HG02623 (cell line): ENCODE measurements around the gene CDR2.
"Not testable (repeated sequence)": the region's sequence is repeated elsewhere in the genome, so short reads cannot be mapped to it uniquely, and the experiment has no call there.

ENCODE experiments used
- ATAC-seq: cut with Tn5 transposase; IDR thresholded peaks from one replicate; pipeline ENCODE4 v1.9.1; 2021; ENCODE audit warnings: moderate library complexity; ENCODE audit not compliant: unreplicated experiment

The CDR2 gene

DNA sequence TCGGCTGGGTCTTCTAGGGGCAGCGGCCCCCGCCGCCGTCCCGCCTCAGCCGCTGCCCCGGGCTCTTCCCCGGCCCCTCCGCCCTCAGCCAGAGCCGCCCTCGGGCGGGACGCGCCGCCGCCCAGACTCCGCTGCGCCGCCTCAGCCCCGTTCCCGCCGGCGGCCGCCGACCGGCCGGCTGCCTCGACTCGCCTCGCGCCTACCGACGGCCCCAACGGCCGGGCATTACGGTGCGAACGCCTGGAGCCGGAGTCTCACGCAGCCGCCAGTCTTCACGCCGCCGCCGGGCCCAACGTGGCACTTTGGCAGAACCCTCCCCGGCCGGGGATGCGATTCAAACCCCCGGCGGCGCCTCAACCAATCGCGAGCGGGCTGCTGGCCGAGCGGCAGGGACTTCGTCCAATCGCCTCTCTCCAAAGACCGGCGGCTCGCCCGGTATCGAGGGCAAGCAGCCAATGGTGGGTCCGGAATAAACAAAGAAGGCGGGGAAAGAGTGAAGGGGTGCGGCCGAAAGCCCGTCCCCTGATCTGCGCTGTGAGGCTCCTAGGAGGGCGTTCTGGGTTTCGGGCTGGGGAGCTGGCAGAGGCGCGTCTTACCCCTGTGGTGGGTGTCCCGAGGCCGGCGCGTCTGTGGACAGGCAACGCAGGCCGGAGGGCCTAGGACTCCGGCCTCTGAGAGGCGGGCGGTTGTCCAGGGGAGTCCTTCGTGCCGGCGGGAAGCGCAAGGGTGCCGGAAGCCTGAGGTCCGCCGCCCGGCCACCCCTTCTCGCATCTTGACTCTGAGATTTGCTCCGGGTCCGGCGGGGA, at the start of gene CDR2:
TSS of gene CDR2 (minus strand) at position 309 of the 806 bp plus-strand sequence. CDS start 310 bp downstream, outside the sequence.
- peak; percentile 88 for ATAC-seq

DNA sequence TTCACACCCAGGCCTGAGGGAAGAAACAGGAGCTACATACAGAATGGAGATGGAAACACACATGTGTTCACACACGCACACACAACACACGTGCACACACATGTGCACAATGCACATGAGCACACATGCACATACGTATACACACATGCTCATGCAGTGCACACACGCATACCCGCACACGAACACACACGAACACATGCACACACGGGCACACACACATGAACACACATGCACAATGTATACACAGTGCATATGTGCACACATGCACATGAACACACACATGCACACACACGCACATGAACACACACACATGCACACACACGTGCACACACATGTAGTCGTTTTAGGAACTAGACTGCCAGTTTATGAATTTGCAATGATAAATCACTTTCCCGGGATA, 49.3 kb upstream of the CDR2 start:
- ATAC-seq: no peak

DNA sequence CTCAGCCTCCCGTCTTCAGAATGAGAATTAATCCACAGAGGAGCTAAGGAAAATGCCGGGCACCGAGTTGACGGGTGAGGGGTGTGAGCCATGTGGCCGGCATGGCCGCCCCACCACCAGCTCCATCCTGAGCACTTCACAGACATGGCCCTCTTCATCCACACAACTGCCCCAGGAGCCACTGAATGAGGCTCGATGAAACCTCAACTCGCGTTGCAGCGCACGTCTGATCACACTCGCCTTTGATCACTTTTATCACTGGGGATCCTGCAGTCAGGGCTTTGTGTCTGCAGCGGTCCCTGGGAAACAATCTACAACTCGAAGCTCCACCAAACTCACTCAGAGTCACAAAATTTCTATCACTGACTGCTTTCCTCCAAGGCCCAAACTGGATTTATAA, 46.7 kb upstream of the CDR2 start:
- no peak for ATAC-seq

DNA sequence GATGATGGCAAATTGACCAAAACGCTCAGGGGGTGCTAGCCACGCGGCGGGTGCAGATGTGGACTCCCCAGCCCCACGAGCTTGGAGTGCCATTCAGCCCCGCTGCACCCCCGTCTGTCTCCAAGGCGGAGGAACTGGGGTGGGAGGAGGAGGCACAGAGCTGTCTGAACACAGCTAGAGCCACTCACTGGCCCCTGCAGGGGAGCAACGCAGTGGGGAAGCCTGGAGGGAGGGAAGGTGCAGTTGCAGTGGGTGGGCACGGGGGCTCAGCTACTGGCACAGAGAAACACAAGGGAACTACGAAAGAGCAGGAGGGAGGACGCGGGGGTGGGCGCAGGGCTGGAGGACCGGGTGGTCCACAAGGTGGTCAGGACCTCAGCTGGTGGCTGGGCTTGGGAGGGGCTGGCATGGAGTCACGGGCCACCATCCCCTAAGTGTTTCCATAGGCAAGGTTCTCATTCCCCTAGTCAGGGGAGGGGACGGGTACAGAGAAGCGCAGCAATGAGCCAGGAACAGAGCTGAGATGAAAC, 46.3 kb upstream of the CDR2 start:
- no peak for ATAC-seq

DNA sequence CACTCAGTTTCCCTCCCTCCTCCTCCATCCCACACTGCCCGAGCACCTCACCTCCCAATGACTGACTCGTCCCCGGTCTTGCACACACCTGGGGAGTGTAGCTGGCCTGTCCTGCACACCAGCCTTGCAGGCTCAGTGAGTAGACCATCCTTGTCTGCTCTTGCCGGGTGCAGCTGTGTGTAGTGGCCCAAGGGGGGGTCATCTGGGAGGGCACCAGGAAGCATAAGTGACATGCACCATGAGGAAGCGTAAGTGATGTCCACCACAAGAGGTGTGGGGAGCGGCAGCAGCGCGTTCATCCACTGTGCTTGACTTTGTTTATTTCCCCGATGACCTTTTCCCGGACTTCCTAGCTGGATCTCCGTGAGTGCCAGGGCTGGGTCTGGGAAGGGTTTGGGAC, 45.5 kb upstream of the CDR2 start:
- no peak for ATAC-seq

DNA sequence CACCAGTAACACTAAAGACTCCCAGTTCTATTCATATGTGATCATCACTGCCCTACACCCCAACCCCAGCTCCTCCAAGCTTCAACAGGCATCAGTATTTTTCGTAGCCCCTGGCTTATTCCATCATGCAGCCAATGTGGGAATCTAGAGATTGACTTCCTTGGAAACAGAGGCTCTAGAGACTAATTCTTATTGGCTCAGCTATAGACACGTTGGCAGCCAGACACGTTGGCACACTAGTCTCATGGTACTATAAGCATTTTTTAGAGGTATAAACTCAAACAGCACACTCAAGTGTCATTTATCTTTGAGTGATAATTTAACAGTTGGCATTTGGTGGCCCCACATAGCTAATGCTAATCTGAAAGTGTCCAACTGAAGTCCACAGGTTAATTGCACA, 44.4 kb upstream of the CDR2 start:
- no peak for ATAC-seq

DNA sequence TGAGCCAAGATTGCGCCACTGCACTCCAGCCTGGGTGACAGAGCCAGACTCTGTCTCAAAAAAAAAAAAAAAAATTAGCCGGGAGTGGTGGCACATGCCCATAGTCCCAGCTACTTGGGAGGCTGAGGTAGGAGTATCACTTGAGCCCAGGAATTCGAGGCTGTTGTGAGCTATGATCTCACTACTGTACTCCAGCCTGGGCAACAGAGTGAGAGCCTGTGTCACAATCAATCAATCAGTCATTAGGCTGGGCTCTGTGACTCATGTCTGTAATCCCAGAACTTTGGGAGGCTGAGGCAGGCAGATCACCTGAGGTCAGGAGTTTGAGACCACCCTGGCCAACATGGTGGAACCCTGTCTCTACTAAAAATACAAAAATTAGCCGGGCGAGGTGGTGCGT, 43.4 kb upstream of the CDR2 start:
- ATAC-seq: not testable (repeated sequence)

DNA sequence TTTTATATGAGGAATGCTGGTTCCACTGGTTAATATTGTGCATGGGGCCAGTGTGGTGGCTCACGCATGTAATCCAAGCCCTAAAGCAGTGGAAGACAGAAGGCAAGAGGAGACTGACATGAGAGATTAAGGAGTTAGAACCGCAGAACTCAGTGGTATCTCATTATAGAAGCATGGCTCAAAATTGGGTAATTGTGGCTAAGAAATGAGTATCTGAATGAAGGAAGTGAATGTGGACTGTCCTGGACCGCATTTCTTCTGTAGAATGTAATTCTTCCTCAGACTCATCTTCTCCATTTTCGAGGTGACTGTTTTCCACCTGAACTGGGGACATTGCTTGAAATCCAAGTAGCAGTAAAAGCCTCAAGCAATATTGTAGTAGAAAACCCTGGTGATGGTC, 42.6 kb upstream of the CDR2 start:
- ATAC-seq: no peak

DNA sequence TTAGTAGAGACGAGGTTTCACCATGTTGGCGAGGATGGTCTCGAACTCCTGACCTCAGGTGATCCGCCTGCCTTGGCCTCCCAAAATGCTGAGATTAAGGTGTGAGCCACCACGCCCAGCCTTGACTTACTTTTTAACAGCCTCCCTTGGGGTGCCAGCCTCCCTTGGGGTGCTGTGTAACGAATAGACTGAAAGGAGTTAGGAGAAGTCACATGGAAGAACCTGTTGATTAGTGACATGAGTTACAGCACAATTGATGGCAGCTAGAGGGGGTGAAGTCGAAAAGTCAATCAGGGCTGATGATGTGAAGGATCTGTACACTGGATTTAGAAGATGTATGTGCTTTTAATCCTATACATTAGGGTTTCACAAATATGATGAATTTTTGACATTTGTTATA, 39.4 kb upstream of the CDR2 start:
- no peak for ATAC-seq

DNA sequence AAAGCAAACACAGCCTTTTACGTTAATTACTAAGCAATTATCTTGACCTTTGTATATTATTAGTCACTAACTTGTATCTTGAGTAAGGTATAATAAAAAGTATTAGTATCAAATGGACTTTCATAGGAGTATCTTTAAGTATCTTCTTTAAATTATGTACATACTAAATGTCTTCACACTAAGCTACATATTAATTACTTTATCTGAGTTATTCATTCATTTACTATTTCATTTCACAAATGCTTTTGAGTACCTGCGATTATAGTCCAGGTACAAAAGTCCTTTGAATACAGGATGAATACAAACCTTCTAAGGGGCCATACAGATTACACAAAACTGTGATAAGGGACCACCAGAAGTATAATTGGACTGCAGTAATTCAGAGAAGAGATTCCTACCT, 33.1 kb upstream of the CDR2 start:
- ATAC-seq: no peak

DNA sequence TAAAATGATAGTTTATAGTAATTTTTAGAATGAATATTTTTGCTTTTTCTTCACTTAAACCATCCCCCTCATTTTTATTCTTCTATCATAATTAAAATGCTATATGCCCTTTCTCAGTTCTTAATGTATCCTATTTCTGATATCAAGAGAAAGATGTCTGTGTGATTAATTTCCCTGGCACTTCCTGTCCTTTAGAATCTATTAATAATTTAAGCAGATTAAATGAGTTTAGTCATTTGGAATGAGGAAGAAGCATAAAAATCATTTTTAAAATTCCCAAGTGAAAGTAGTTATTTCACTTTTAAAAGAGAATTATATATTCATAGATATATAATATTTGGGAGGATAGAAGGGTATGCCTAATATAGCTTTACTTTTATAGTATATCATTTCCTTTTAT, 27.8 kb upstream of the CDR2 start:
- no peak for ATAC-seq

DNA sequence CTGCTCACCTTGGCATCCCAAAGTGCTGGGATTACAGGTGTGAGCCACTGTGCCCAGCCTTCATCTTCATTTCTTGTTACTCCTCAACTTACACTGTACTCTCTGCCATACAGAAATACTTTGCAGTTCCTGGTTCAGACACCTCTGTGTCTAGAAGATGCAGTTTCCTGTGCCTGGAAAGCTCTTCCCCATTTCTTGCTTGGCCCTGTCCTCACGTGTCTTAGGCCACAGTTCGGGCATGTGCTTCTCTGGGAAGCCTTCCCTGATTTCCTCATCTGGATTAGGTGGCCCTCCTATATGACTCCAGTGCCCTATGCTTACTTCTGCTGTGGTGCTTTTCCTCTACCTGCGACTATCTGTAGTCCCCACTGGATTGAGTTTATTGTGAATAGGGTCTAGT, 26.5 kb upstream of the CDR2 start:
- no peak for ATAC-seq

DNA sequence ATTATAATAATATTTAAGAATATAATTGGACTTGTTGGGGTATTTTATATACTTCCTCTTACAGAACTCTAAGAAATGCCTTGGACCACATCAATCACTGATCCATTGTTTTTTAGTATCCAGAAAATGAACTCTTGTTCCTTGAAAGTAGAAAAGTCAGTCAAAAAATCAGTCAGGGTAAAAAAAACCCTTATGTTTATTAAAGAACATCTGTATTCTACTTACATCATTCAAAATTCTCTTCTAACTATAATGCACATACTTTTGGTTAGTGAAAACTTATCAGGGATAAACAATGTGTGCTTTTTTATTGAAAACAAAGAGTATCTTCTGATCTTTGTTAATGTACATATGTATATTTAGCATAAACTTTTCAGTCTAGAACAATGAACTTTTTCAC, 23.5 kb upstream of the CDR2 start:
- ATAC-seq: no peak

DNA sequence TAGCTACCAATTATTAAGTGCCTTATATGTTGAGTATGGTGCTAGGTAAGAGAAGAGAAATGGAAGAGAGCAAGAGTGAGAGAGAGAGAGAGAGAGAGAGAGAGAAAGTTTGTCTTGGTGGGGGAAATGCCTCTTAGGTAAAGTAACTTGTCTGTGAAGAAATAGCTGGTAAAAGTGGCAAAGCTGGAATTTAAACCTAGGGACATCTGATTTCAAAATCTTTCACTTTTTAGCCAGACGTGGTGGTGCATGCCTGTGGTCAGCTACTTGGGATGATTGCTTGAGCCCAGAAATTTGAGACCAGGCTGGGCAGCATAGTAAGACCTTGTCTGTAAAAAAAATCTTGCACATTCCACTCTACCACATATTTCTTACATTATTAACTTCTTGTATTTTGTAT, 23.0 kb upstream of the CDR2 start:
- no peak for ATAC-seq

DNA sequence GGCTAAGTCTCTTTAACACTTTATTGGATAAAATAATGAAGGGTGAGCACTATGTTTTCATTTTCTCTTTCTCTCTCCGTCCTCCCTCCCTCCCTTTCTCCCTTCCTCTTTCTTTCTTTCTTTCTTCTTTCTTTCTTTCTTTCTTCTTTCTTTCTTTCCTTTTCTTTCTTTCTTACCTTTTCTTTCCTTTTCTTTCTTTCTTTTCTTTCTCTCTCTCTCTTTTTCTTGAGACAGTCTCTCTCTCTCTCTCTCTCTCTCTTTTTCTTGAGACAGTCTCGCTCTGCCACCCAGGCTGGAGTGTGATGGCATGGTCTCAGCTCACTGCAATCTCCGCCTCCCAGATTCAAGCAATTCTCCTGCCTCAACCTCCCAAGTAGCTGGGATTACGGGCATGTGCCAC, 21.5 kb upstream of the CDR2 start:
- no peak for ATAC-seq

DNA sequence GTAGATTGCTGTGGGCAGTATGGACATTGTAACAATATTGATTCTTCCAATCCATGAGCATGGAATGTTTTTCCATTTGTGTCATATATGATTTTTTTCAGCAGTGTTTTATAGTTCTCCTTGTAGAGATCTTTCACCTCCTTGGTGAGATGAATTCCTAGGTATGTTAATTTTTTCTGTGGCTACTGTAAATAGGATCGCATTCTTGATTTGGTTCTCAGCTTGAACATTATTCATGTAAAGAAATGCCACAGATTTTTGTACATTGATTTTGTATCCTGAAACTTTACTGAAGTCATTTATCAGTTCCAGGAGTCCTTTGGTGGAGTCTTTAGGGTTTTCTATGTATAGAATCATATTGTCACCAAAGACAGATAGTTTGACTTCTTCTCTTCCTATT, 19.7 kb upstream of the CDR2 start:
- ATAC-seq: no peak

DNA sequence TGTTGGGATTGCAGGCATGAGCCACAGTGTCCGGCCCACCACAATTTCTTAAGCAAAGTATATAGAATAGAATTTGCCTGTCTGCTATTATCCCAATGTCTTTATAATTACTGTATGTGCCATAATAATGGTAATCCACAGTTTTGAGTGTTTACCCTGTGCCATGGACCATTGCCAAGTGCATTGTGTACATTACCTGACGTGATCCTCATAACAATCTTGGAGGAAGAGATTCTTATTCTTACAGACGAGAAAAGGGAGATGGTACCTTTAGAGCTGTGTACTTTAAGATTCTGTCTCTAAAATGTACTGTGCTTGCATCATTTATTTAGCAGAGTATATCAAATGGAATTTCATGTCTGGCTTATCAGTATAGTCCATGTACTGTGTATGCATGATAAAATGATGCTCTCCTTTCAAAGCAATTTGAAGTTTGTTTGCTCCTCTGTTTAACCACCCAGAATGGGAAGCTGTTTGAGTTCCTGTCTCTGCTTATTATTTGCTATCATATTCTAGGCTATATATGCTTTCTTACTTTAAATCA, 13.8 kb upstream of the CDR2 start:
- ATAC-seq: no peak

DNA sequence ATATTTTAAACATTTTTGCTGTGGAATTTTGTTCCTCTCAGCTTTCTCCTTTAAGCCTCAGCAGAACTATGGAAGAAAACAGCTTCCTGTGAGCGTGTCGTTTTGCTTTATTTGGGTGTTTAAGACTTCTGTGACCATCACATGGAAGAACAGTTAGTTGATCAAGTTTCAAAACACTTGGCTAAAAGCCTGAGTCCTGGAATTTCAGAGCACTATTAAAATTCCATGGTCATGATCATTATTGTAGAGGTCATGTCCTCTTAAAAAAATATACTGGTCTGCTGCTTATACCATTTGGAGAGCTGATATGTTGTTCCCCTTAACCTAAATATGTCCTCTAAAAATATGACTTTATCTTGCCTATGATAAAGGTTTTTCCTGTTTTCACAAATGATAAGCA, 12.6 kb upstream of the CDR2 start:
- ATAC-seq: no peak

DNA sequence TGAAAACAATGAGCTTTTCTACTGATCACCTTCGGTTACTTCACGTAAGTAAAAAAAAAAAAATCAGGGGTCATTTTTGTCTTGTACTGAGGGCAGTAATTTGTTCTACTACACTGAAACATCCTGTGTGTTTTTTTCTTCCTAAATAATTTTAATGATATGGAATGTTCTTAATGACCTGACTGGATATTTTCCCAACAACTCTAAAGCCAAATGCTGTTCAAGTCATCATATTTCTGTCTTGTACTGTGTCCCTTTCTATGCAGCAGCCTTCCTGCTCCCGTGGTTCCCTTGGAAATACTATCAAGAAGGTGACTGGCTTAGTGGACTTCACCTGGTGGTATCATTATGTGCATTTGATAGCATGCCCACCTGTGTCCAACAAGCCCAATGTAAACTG, 10.8 kb upstream of the CDR2 start:
- no peak for ATAC-seq

DNA sequence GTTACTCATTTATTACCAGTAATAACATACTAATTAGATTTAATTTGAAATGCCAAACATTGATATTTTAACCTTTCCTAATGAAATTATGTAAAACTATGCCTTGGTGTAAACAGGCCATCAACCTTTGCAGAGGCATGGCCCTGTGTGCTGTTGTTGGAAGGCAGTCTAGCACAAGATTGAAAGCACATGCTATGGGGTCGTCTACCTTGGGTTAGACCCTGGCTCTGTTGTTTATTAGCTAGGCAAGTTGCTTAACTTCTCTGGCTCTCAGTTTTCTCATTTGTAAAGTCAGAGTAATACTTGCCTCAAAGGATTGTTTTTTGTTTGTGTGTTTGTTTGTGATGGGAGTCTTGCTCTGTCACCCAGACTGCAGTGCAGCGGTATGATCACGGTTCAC, 9.4 kb upstream of the CDR2 start:
- no peak for ATAC-seq

DNA sequence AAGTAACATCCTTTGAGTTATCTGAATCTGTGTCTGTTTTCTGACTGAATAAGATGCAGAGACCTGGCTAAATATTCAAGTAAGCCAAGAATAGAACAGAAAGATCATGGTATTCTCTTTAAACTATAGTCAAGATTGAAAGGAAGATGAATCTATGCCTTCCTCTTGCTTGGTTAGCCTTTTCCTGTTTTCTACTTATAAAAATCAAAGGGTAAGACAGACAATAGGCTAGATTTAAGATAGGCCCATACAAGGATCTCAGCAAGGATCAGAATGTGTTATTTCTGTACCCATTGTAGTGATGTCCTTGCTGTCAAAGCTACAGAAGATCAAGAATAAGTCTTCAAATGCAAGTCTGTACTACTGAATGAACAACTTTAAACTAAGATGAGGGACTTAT, 7.0 kb upstream of the CDR2 start:
- ATAC-seq: no peak

DNA sequence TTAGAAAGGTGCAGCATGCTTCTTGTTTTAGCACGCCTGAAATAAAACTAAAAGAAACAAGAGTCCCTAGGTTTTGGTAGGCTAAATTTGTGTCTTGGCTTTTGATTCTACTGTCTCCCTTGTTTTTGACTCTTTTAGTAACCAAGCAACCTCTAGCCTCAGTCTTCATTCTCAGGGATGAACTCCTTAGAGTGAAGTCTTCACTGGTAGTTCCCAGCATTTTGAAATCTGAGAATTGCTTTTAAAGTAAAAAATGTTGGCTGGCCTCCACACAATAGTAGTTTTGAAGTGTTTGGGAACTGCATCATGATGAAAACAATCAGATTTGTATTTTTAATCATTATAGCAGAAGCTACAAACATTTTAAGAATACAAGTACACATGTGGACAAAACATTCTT, 6.1 kb upstream of the CDR2 start:
- ATAC-seq: no peak

DNA sequence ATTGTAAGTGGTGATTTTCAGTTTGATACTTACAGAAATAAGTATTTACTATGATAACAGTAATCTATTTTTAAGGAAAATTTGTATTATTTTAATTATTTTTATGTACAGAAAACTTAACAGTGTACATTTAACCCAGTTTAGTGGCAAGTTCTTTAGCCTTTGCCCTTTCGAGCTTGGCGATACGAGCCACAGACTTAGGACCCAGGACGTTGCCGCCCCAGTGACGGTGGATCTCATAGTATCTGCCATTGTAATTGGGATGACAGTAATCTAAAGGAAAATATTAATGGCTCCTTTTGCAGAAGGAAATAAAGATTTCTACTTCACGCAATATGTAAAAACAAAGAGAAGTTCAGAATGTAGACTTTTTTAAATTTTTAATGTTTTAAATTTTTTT, 5.2 kb upstream of the CDR2 start:
- no peak for ATAC-seq
